Activated CD8-positive, alpha-beta memory T cell treated with anti-CD3 and anti-CD28 coated beads, Interleukin-2, amount 10 ng/mL, durations not matched to agents 7 days and 5 days (primary cell): Measurements from ENCODE around the gene MYT1. TPM values are rescaled to one million over a fixed set of nuclear protein-coding genes. Genes with fewer than 3 reads are reported as not detected.

ENCODE experiments used
- ATAC-seq: fragments of 150-1000 bp; cut with Tn5 transposase; one replicate; pipeline ENCODE4 v1.10.0; 2021; ENCODE audit warnings: moderate library complexity
- CTCF ChIA-PET: fragments of 350-600 bp; sonication (Branson Sonifier 250); formaldehyde crosslinking; loops from one replicate; lab custom pipeline; 2021; ENCODE audit warnings: antibody characterized with exemption; lab: Charles Lee
- DNase-seq: peaks from one replicate; pipeline ENCODE4 v3.0.0-alpha.2; 2020
- H3K27ac Mint-ChIP-seq: one replicate; pipeline ENCODE4 v1.8.0; 2021; ENCODE audit warnings: mild to moderate bottlenecking, mixed read lengths
- H3K27me3 Mint-ChIP-seq: one replicate; pipeline ENCODE4 v1.8.0; 2021; ENCODE audit warnings: mixed read lengths
- H3K36me3 Mint-ChIP-seq: one replicate; pipeline ENCODE4 v1.8.0; 2021; ENCODE audit warnings: mild to moderate bottlenecking, mixed read lengths
- H3K4me1 Mint-ChIP-seq: one replicate; pipeline ENCODE4 v1.8.0; 2021; ENCODE audit warnings: mixed read lengths
- H3K4me3 Mint-ChIP-seq: one replicate; pipeline ENCODE4 v1.8.0; 2021; ENCODE audit warnings: mild to moderate bottlenecking, moderate library complexity, mixed read lengths
- H3K9me3 Mint-ChIP-seq: one replicate; pipeline ENCODE4 v1.8.0; 2022; ENCODE audit warnings: low read depth, mixed read lengths
- total RNA-seq, 2 experiments: library from RNA; stranded (reverse); gene quantifications; one replicate each; pipeline ENCODE4 v1.2.3, GENCODE V29; 2021

MYT1 gene
- total RNA-seq, 2 experiments from 2014 or later, result not detected

DNA sequence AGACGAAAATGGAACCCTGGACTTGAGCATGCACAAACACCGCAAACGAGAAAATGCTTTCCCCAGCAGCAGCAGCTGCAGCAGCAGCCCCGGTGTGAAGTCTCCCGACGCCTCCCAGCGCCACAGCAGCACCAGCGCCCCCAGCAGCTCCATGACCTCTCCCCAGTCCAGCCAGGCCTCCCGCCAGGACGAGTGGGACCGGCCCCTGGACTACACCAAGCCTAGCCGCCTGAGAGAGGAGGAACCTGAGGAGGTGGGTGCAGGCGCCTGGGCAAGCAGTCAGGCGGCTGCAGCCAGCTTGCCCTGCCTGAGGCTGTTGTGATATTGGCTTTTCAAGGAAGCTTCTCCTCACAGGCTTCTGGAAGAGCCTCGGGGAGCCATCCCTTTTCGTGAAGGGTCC, 55.5 kb downstream of the MYT1 start:
- ATAC-seq (no peak), DNase-seq (no peak)
- Mint-ChIP-seq H3K27me3 (no peaks in the 10 kb centered on the region), H3K4me1 (peaks cover 2% of the 10 kb centered on the region), H3K36me3 (no peaks in the 10 kb centered on the region), H3K4me3 (no peak overlapping the region), H3K27ac (no peak overlapping the region), H3K9me3 (no peaks in the 10 kb centered on the region)
- CTCF ChIA-PET, result no interaction called here

DNA sequence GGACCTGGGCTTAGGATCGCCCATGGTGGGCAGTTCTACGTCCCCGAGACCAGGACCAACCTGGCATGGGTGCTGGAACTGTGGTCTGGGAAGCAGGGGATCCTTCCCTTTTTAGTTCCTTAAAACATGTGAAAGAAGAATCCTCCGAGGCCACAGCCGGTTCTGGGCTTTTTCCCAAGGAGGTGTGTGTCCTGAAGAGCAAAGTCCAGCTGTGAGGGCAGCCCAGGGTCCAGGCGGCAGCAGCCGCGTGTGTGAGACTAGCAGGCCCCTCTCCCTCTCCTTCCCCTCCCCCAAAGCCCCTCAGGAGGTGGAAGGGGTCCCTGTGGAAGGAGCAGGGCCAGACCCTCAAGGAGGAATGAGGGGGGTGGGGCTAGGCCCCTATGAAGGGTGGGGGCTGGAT, 56.2 kb downstream of the MYT1 start:
- CTCF ChIA-PET, result no interaction called here
- Mint-ChIP-seq H3K36me3 (no peaks in the 10 kb centered on the region), H3K9me3 (no peaks in the 10 kb centered on the region), H3K4me1 (peaks cover 2% of the 10 kb centered on the region), H3K27ac (no peak overlapping the region), H3K27me3 (no peaks in the 10 kb centered on the region), H3K4me3 (no peak overlapping the region)
- no peak for ATAC-seq
- no peak for DNase-seq

DNA sequence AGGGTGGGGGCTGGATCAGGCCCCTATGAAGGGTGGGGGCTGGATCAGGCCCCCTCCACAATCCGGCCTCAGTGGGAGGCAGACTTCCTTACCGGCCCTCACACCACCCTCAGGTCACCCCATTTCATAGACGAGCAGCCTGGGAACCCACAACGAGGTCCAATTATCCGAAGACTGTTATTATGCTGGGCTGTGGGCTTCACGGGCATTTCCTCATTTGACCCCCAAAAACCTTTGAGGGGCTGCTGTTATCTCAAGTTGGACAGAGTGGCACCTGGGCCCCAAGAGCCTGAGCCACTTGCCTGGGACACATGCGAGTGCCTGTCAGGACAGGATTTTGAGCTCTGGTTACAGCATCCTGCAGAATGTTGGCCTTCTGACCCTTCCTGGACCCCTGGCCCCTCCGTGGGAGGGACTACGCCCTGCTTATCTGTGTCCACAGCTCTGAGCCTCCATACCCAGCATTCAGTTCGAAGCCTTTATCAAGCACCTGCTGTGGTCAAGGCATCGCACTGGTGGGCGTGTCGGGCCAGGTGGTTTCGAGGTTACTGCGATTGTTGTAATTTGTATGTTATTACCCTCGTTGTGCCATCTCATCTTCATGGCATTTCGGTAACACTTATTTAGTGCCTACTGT, 56.8 kb downstream of the MYT1 start:
- peaks cover 2% of the 10 kb centered on the region for H3K4me1 Mint-ChIP-seq
- no peak overlapping the region for H3K4me3 Mint-ChIP-seq
- no peaks in the 10 kb centered on the region for H3K27me3 Mint-ChIP-seq
- no peak for DNase-seq
- H3K27ac Mint-ChIP-seq, result no peak overlapping the region
- ATAC-seq, result no peak
- no peaks in the 10 kb centered on the region for H3K9me3 Mint-ChIP-seq
- no peaks in the 10 kb centered on the region for H3K36me3 Mint-ChIP-seq
- CTCF ChIA-PET, result no interaction called here

DNA sequence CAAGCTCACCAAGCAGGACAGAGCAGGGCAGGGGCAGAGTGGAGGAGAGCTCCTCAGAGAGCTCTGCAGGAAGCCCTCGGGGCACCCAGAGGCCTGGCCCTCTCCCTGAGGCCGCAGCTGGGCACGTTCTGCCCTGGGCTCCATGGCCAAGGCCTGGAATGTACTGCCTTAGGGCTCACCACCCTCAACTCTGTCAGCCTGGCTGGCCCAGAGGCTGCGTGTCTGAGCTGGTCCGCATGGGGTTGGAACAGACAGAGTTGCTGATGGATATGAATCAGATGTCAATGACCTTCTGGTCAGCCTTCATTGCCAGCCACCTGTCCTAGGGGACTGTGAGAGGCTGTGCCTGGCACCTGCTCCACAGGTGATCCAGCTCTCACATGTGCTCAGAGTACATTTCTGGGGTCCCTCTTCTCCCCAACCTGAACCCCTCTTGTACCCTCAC, 58.1 kb downstream of the MYT1 start:
- Mint-ChIP-seq H3K9me3 (no peaks in the 10 kb centered on the region), H3K27me3 (no peaks in the 10 kb centered on the region), H3K36me3 (no peaks in the 10 kb centered on the region), H3K4me1 (peaks cover 2% of the 10 kb centered on the region), H3K27ac (no peak overlapping the region), H3K4me3 (no peak overlapping the region)
- DNase-seq (no peak), ATAC-seq (no peak)
- CTCF ChIA-PET, result no interaction called here

DNA sequence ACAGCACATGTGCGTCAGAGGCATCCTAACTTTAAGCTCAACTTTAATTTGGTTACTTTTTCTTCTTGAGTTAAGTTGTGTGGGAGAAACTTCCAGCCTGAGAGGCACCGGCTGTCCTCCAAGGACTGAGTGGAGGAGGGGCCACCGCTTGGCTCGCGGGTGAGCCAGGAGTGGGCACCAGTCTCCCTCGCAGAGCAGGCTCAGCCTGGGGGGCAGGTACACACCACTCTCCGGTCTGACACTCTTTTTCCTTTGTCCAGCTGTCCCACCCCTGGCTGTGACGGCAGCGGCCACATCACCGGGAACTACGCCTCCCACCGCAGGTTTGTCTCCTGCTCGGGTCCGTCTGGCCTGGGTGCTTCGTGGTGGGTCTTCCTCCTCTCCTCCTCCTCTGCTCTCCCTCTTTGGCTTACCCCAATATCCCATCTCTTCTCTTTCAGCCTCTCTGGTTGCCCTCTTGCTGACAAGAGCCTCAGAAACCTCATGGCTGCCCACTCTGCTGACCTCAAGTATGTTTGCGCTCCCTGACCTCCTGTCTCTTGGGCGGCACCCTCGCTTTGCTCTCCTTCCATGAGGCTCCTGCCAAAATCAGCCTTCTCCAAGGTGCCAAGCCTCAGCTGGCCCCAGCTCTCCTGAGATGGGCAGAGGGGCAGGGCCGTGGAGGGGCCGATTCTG, 58.7 kb downstream of the MYT1 start:
- Mint-ChIP-seq H3K9me3 (no peaks in the 10 kb centered on the region), H3K27ac (no peak overlapping the region), H3K4me1 (peaks cover 2% of the 10 kb centered on the region), H3K4me3 (no peak overlapping the region), H3K36me3 (no peaks in the 10 kb centered on the region), H3K27me3 (no peaks in the 10 kb centered on the region)
- no peak for DNase-seq
- CTCF ChIA-PET, result no interaction called here
- ATAC-seq, result no peak

DNA sequence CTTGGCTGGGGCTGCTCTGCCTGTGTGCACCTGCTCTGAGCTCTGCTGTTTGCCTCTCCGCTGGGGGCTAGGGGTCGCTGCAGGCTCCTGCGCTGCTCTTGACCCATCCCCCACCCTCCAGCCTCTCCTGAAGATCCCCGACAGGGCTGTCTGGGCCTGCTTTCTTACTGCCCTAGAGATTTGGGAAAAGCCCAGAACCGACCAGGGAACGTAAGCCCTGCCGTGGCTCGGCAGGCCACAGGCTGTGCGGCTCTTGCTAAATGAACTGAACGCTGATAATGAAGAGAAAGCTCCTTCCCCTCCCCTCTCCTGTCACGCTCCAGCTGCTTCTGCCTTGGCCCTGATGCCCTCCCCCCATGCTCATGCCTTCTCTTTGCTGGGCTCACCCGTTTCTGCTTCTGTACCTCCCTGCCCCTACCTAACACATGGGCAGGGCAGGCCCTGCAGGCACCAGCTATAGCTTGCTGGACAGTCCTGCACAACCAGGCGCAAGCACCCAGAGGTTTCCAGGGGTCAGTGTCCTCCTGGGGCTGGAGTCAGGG, 59.3 kb downstream of the MYT1 start:
- no peak overlapping the region for H3K27ac Mint-ChIP-seq
- CTCF ChIA-PET, result no interaction called here
- no peak overlapping the region for H3K4me3 Mint-ChIP-seq
- H3K4me1 Mint-ChIP-seq, result peaks cover 2% of the 10 kb centered on the region
- DNase-seq, result no peak
- no peaks in the 10 kb centered on the region for H3K36me3 Mint-ChIP-seq
- no peaks in the 10 kb centered on the region for H3K9me3 Mint-ChIP-seq
- no peak for ATAC-seq
- H3K27me3 Mint-ChIP-seq, result no peaks in the 10 kb centered on the region

DNA sequence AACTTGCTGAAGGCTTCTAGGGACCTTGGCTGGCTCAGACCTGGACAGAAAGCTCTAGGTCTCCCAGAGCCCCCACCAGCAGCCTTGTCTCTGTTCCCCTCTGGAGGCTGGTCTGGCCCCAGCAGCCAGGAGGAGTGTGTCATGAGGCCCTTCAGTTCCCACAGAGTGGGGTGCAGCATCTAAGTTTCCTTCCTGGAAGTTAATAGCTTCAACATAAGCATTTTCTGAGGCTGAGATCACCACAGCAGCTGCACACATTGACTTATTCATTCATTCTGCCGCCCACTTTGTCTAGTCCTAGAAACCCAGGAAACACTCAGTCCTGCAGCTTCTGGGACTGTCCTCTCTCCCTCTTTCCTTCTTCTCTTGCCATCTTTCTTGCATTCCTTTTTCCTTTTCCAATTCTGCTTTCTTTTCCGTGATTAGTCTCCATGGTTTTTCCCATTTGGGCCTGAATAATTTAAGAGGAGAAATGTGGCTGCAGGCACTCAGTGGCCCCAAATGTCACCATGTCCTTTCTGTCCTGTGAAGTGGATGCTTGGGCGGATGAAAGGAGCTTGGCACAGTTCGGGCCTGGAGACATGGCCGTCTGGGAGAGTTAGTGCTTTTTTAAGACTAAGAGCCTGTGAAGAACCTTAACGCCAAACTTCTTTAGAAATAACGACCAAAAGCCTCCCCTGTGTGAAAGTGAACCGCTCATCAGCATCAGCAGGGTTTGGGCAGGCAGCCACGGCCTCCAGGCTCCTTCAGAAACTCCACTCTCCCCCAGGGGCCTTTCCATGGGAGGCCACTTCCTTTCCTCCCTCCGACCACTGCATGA, 60.3 kb downstream of the MYT1 start:
- no peaks in the 10 kb centered on the region for H3K36me3 Mint-ChIP-seq
- peaks cover 2% of the 10 kb centered on the region for H3K4me1 Mint-ChIP-seq
- H3K9me3 Mint-ChIP-seq, result no peaks in the 10 kb centered on the region
- DNase-seq, result no peak
- H3K4me3 Mint-ChIP-seq, result no peak overlapping the region
- ATAC-seq, result no peak
- H3K27ac Mint-ChIP-seq, result no peak overlapping the region
- H3K27me3 Mint-ChIP-seq, result no peaks in the 10 kb centered on the region
- CTCF ChIA-PET, result no interaction called here

DNA sequence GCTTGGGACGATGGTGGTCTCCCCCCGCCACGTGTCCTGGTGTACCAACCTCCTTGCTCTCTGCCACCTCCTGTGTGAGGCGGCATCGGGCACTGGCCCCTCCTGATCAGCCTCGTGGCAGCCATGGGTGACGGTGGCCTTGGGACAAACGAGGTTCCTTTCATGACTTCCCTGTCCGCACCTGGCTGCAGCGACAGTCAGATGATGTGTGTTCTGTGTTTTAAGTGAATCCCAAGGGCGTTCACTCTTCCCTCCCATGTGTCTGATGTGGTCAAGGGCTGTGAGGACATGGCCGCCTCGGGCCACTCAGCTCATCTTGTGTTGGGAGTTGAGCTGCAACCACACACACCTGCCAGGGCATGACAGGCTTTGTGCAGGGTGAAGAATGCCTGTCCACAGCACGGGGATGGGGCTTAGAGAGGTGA, 60.9 kb downstream of the MYT1 start:
- no peak overlapping the region for H3K27ac Mint-ChIP-seq
- H3K27me3 Mint-ChIP-seq, result no peaks in the 10 kb centered on the region
- no peak for ATAC-seq
- peaks cover 2% of the 10 kb centered on the region for H3K4me1 Mint-ChIP-seq
- CTCF ChIA-PET, result no interaction called here
- H3K4me3 Mint-ChIP-seq, result no peak overlapping the region
- H3K9me3 Mint-ChIP-seq, result no peaks in the 10 kb centered on the region
- no peak for DNase-seq
- H3K36me3 Mint-ChIP-seq, result no peaks in the 10 kb centered on the region

DNA sequence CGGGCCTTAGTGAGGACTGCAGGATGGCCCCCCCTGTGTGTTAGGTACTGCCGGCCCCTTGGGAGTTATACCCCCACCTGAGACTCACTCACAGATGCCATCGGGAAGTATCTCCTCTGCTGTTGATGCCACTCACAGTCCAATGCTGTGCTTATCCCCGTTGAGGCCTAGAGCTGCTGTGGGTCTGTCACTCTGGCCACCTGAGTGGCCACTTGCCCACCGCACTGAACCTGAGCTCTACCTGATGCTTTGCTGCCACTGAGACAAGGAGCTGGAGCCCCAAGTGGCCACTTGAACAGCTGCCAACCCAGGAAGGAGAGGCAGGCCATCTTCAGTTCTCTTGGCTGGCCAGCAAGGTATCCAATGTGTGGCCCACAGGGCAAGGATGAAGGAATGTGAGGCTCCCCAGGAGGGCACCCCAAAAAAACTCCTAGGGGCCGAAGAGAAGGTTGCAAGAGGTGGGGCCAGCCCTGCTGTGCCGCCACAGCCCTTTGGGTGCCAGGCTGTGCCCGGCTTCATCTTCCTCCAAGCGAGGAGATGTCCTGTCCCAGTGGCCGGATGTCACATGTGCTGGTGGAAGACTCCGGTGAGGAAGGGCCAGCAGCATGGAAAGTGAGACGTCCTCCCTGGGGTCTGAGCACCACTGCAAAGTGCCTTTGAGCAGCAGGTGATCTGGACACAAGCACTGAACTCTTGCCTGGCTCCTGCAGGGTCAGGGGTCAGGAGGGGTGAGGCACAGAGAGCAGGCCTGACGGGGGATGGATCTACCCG, 61.8 kb downstream of the MYT1 start:
- CTCF ChIA-PET, result no interaction called here
- ATAC-seq (no peak), DNase-seq (no peak)
- H3K4me3 Mint-ChIP-seq, result no peak overlapping the region
- H3K36me3 Mint-ChIP-seq, result no peaks in the 10 kb centered on the region
- peaks cover 2% of the 10 kb centered on the region for H3K4me1 Mint-ChIP-seq
- H3K27ac Mint-ChIP-seq, result no peak overlapping the region
- no peaks in the 10 kb centered on the region for H3K9me3 Mint-ChIP-seq
- no peaks in the 10 kb centered on the region for H3K27me3 Mint-ChIP-seq

DNA sequence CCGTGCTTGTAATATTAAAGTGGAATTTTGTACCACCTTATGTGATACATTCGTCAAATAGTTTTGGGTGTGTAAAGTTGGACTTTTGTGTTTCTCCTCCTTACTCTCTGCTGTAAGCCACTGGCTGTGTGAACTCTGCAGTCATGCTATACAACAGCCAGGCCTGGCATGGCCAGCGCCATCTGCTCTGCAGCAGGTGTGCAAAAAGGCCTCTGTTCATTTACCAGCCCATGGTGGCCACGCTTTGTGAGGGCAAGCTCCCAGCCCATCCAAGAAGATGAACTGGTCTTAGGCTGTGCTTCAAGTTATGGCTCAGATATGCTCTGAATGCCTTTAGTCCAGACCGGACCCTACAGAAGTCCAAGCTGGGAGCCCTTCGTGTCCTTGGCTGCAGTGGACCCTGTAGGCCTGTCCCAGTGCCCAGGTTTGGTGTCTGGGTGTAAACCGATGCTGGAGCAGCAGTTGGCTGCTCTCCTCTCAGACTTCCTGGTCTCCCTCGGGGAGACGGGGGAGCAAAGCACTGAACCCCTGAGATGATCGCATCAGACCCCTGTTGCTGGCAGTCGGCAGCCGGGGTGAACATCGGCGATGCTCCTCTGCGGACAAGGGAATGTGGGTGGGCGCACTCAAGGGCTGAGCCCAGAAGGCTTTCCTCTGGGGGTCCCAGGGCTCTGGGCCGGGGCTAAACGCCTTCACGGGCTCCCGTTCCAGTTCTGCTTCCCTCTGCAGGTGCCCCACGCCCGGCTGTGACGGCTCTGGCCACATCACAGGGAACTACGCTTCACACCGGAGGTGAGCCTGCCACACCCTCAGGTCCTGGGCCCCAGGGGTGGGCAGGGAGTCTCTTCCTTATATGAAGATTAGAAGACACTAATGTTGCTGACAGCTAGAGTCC, 62.7 kb downstream of the MYT1 start:
- Mint-ChIP-seq H3K4me3 (no peak overlapping the region), H3K9me3 (no peaks in the 10 kb centered on the region), H3K4me1 (peaks cover 2% of the 10 kb centered on the region), H3K27ac (no peak overlapping the region), H3K27me3 (no peaks in the 10 kb centered on the region), H3K36me3 (no peaks in the 10 kb centered on the region)
- DNase-seq (no peak), ATAC-seq (no peak)
- CTCF ChIA-PET, result no interaction called here

DNA sequence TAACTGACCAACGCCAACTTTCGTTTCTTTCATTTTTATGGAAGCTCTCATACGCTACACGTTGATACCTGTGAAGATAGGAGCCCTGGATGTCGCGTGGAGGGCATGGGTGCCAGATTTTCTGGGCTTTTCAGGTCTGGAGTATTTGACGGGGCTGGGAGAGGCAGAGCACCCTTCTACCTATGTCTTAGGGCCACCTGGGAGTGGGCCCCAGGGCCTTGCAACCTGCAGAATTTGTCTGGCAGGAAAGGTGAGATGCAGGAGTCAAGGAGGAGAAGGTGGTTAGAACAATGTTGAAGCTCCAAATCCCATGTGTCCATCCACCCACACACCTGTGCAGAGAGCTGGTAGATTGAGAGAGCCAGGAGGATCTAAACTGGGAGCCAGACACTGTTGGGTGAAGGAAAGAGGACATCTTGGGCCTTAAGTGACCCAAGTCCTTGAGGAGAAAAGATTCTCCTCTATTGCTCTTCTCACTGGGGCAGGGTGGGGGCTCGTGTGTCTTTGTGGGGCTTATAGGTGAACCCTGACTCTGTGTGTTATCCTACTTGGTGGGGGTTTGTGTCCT, 63.9 kb downstream of the MYT1 start:
- Mint-ChIP-seq H3K4me3 (no peak overlapping the region), H3K36me3 (no peaks in the 10 kb centered on the region), H3K9me3 (no peaks in the 10 kb centered on the region), H3K27me3 (no peaks in the 10 kb centered on the region), H3K27ac (no peak overlapping the region), H3K4me1 (peaks cover 2% of the 10 kb centered on the region)
- CTCF ChIA-PET, result no interaction called here
- DNase-seq, result no peak
- ATAC-seq, result no peak

DNA sequence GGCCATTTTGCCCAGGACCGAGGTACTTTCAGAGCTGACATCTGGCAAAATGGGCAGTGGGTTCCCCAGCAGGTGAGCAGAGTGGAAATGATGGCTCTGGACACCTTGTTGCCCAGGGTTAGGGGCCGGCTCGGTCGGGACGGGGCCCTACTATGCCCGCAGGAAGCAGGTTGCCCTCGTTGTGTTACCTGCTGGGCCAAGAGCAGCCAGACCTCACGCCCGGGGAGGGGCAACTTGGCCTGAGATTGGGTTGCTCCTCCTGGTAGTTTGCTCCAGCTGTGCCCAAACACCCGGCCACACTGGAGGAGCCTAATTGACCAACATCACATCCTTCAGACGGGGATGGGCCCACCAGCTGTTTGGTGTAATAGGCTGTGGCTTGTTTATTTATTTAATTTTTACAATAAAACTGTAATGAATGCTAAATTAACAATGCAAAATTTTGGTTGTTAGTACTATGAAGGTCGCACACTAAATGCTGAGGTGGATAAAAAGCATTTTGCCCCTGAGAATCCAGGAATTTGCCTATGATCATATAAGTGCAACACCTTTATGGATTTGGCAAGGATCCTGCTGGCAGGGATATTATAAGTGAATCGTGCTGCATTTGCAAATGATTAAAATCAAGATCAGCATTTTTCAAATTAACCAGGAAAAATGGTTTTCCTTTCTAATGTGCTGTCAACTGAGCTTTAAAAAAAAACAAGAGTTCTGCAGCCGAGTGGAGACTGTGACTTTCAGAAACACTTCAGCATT, 64.7 kb downstream of the MYT1 start:
- CTCF ChIA-PET, result no interaction called here
- H3K4me3 Mint-ChIP-seq, result no peak overlapping the region
- H3K9me3 Mint-ChIP-seq, result no peaks in the 10 kb centered on the region
- no peaks in the 10 kb centered on the region for H3K27me3 Mint-ChIP-seq
- DNase-seq (no peak), ATAC-seq (no peak)
- H3K36me3 Mint-ChIP-seq, result no peaks in the 10 kb centered on the region
- H3K4me1 Mint-ChIP-seq, result peaks cover 2% of the 10 kb centered on the region
- H3K27ac Mint-ChIP-seq, result no peak overlapping the region
